NCI-H1417 (cell line): ENCODE measurements around the gene P2RY14.

Experiments used
- DNase-seq, 3 experiments: peaks; one replicate each; lab custom pipeline; 2025; lab: John Stamatoyannopoulos, UW

The P2RY14 gene

DNA sequence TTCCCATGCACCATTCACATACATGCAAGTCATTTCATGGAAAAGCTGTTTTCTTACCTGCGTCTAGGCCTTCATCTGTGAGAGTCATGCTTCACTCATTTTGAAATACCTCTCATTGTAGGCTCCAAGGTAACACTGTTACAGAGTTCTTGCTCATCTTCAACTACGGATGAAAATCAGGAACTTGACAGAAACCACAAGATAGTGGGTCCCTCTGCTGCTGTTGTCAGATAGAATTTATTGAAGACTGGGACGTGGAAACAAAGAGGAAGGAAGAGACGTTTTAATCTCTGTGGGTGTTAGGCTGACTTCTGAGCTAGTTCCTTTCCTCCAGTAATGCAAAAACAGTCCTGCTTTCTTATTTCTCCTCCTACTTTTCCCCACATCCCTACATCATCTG, at the start of gene P2RY14:
Gene P2RY14 (minus strand): TSS at position 313 of the 400 bp plus-strand sequence. CDS start 64,226 bp downstream, outside the sequence.
- peak in 1 of 3 experiments; percentile 2 for DNase-seq

DNA sequence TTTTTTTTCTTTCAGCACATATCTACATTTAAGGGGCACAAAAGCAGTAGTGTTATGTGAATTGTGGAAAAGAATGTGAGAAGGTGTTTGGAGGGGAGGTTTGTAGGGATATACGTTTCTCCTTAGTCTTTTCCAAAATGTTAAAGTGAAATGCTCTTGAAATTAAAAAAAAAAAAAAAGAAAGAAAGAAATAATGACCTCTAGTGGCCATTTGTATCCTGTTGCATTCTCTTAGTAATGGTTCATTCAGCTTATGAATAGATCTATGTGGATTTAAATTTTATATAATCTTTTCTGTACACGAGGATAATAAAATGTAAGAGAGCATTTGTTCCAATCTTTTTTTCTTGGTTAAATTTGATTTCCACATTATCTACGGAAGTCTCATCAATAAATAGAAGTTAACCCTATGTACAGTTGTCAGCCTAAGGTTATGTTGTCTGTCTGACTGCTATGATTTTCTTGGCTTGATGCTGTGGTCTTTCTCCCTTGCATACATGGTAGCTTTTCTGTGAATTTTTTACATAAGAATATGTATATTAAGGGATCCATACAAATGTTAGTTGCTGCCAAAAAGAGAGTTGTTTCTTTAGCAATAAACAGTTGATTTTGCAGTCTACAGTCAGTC, 49.3 kb upstream of the P2RY14 start:
- DNase-seq: peak in 2 of 3 experiments; percentile 3 to 30

DNA sequence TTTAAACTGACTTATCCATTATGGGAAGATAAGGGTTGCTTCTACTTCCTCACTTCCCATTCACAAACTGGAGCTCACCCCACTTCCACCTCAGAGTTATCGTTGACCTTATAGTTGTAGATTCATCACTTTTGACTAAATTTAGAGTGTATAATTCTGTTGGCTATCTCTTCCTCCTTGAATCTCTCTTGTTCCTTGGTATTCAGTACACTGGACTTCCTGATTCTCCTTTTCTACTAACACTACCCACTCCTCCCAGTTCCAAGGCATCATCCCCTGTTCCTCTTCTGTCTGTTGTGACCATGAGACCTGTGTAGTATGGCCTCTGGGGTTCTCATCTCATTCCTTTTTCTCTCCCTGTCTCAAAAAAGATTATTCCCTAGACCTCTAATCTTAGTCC, 44.2 kb upstream of the P2RY14 start:
- DNase-seq: no peak

DNA sequence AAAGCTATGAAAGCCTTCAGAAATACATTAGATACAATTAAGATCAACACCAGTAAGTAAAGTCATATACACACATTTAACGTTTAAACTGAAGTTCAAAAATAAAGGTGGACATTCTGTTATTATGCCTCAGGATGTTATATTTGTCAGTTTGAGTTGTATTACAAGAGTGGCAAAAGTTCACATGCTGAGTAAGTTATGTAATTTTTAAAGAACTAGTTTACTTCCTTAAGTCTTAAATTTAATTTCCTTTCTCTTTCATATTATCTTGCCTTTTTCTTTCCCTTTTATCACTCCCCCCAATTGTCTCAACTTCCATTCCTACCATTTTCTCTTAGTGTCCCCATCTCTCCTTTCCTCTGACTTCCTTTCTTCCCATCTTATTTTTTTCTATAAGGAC, 43.2 kb upstream of the P2RY14 start:
- no peak for DNase-seq

DNA sequence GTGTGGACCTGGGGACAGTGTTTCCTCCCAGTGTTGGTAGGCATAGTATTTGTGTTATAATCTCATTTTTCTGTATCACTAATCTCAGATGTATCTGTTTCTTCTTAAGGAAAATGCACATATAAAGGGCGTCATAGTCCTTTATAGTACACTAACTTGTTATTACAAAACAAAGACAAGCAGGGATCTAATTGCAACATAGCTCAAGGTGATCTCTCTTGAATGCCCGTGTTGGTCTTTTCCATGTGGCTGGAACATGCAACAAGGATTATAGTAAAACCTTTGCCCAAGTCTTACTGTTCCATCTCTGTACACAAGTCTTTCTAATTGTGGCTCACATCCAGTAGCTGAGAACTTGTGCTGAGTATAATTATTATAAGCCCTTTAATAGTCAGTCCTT, 41.8 kb upstream of the P2RY14 start:
- DNase-seq: no peak

DNA sequence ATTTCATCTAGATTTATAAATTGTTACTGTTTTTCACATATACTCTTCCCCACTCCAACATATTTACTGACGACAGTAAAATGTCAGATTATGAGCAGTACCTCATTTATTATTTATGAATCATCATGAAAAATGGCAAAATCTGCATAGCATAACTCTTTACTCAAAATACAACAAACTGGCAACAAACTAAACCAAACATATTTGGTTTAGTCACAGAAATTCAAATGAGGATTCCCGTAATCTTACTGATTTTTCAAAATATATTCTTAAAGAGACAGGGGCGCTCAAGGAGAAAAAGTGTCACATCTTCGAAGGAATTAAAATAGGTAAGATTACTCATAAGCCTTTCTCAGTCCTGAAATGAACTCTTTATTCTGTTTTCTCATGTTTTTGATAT, 41.3 kb upstream of the P2RY14 start:
- no peak for DNase-seq

DNA sequence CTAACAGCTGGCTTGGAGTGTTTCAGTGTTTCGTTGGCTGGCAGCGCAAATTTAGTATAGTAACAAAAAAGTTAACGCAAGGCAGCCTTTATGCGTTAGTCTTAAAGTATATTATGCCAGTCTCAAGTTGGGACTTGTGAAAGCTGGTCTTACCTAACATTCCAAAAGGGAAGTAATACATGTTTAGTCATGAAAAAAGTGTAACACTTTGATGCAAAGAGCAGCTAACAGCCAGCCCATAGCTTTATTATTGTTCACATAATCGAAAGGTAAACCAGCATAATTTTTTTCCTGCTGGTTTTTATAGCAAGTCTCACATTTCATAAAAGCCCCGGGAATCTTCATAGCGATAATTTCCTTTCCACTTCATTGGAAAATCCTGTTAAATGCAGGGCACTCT, 40.6 kb upstream of the P2RY14 start:
- DNase-seq: peak in 1 of 3 experiments; percentile 9

DNA sequence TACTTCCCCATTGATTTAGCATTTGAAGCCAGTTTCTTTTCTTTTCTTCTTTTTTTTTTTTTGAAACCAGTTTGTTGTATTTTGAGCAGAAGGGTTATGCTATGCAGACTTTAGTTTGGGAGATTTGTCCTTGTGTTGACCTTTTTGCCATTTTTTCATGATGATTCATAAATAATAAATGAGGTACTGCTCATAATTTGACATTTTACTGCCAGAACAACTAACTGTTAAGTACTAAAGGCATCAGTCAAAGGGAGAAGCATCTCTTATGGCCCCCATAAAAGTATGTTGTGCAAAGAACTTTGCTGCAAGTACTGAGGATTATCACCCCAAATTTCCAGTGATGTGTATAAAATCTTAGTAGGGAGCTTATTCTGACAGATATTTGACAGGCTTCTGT, 40.0 kb upstream of the P2RY14 start:
- no peak for DNase-seq

DNA sequence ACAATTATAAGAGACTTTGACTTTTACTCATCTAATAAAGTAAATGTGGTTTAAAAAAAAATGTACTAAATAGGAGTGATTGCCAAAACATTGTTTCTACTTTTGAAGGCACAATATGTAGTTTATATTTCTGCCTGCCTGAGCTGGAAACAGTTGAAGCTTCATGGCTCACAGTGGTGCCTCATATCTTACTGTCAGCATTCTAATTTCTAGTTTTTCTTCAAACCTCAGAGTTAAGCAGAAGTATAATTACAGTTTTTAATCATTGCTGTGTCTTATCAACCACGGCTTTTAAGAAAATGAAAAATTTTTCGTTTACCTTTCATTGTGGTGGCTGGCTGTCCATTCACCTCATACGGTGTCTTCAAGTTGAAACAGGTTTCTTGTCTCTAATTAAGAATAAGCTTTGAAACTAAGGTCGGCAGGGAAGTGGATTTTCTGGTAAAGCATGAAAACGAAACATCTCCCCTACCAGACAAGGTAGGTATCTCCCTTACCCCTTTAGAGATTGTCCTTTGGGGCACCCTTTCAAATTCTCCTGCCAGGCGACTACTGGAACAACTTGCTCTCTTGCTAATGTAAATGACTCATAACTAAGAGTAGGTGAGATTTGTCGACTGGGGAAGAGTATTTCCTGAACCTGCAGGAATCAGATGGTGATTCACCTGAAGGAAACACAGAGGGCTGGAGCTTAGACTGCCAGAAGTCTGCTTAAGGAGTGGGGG, 38.1 kb upstream of the P2RY14 start, which contains the start of gene GPR87:
Gene GPR87 (minus strand): TSS at position 554 of the 725 bp plus-strand sequence. CDS start 16,720 bp downstream, outside the sequence.
- no peak for DNase-seq

DNA sequence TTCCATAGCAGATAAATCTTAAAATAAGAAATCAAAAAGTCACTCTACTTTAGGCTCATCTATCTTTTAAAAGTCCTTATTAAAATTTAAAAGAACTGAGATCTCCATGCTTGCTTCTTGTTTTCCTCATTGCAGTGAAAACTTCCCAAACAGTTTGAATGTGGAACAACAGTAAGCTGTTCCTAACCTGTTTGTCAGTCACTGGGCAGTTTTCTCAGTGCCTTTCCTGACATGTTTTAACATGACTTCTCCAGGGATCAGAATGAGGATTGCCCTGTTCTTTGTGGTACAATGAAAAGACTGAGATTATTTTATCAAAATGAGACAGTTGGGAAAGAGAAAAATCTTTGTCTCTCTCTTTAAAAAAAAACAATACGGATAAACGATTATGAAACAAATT, 37.5 kb upstream of the P2RY14 start:
- no peak for DNase-seq

DNA sequence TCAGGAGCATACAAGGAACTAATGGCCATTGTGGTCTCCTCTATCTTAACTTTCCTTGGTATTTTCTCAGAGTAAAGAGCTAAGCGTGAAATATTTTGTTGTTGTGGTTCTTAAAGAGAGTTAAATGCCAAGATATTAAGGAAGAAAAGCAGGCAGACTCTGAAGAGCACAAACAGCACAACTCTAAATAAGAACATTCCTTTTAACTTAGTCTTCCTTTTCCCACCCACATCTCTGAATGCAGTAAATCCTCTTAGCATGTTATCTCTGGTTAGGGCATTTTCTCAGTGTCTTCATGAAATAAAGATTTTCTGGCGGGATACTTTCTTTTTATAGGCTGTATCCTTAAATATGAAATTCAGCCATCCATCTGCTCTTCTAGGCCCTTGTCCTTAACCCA, 36.8 kb upstream of the P2RY14 start:
- no peak for DNase-seq

DNA sequence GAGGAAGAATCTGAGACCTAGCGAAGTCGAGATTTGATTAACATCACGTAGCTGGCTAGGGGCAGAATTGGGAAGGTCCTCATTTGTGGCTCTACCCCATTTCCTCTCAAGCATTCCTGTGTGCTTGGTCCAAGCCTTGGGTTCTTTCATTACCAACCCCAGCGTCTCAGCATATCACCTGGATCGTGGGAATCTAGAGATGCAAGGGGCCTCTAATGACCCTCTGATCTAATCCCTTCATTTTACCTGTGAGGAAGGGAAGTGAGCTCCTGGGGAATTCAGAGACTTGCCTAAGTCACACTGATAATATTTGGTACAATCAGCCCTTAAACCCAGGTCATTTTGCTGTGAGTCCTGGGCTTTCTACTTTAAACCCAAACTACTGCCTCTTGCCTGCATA, 36.3 kb upstream of the P2RY14 start:
- no peak for DNase-seq

DNA sequence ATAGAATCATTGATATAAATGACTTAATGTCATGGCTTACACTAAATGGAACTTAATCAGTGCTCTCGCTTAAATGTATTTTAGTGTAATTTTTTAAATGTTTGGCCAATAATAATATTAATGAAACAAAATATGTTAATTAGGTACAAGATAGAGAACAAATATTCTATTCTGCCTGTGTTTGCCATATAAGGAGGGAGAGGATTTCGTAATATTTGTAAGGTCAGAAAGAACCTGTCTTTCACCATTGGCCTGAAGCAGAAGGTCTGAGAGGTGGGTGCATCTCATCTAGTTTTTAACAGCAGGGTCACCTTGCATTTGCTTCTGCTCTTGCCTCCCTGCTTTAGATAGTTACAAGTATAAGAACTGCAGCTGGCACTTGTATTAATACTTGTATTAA, 35.8 kb upstream of the P2RY14 start:
- DNase-seq: no peak

DNA sequence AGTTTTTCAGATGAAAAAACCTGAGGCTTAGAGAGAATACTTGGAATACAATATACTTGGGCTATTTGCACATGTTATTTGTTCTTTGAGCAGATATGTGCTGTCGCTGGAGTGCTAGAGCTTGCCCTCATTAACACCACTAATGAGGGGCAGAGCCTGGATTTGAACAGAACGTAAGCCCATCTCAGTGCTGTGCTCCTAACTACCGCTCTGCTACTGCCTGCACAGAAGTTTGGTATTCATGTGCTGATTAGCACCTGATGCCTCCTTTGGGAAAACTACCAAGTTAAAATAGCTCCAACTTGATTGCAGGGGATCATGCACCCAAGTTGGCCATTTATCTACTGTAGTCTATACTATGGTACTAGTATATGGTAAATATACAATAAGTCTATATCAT, 34.6 kb upstream of the P2RY14 start:
- no peak for DNase-seq

DNA sequence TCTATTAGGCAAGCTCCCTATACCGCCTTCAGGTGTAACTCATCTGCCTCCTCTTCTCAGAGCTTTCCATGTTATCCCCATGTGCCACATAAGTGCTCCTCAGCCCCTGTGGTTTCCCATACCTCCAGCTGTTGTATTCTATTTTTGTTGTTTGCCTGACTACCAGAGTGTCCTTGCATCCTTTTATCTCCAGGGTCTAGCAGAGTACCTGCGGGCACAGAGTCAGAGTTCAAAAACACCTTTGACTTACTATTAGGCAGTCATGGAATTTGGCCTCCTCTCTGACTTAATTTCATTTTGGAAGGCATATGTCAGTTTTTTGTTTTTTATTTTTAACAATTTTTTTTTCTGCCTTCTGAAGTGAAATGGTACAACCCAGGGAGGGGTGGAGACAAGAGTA, 31.2 kb upstream of the P2RY14 start:
- DNase-seq: no peak

DNA sequence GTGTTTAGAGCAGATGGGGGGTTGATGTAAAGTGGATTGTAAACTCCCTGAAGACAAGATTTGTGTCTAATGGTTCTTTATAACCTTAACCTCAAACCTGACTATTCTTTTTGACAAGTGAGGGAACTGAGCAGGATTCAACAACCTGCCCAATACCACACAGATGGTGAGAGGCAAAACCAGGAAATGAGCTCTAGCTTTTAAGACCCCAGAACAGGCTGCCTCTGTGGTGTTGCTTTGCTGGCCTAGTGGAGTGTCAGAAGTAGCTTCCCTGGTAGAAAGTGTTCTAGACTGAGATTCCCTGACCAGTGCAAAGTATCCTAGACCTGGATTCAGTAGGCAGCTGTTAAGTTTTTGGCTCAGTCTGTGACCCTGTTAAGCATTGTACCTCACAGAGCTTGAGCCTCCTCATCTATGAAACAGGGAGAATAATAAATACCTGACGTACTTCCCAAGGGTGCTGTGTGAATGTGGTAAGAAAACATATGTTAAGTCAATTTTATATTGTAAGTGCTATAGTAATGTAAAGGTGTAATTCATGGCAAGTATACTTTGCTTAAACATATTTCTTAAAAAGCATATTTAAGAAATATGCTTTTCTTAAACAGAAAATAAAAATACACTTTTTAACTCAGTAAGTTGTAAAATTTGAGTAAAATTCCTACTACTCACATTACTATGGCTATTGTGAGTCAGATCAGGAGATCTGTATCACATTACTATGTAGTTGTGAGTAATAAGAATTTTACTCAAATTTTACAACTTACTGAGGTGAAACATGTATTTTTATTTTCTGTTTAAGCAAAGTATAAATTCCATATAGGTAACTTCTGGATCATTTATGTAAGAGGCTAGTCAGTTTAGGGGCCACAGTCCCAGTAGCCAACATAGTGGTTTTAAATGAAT, 29.5 kb upstream of the P2RY14 start:
- DNase-seq: no peak

DNA sequence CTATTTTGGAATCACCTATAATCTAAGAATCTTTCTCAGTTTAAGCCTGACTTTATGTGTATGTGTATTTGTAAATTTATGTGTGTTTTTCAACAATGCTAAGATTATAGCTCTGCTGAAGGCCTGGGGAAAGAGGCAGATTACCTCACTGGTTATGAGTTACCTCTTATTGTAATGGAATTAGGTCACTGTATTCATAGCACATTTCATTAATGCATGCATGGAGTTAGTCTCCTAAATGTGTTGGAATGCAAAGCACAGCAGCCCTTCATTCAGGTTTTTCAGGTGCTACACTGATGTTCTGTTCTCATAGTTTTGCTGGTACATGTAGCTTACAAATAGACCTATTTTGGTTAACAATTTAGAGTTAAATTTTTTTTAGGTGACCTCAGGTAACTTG, 28.8 kb upstream of the P2RY14 start:
- no peak for DNase-seq

DNA sequence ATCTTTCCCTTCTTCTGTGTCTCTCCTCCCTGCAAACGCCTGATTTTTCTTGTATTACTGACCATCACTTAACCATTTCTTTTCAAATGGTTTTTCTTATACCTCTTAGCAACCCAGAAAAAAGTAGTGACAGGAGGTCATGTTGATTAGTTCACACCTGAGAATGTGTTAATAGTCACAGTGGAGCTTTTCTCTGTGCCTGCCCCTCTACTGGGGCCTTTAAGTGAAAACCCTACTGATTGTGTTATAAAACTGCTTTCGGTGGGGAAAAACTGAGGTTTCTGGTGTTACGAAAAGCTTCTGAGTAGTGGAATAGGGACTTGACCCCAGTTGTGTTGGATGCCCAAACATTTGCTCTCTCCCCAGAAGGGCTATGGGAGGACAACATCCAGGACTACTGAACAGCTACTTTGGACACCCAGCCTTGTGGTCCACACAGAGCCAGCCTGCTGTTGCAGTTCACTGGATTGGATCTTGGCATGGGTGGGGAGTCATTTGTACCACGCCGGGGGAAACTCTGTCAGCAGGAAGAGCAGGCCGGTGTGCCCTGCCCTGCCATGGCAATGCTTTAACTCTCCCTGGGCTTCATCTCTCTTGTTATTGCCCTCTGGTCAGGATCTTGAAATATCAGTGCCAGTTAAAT, 27.9 kb upstream of the P2RY14 start:
- no peak for DNase-seq

DNA sequence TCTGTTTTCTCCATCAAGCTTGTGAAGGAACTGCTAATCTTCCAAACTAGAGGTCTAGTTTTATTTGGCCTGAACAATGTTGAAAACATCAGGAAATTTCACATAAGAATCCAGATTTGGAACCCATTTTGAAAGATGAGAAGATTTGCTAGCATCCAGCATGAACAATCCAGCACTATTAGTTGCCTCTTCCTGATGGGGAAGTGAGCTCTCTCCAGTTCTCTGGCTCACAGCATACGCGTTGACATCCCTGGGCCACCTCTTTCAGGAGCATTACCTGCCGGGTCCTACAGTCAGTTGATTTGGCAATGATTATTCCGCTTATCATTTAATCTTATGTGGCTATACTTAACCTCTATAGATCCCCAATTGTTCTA, 27.4 kb upstream of the P2RY14 start:
- DNase-seq: no peak

DNA sequence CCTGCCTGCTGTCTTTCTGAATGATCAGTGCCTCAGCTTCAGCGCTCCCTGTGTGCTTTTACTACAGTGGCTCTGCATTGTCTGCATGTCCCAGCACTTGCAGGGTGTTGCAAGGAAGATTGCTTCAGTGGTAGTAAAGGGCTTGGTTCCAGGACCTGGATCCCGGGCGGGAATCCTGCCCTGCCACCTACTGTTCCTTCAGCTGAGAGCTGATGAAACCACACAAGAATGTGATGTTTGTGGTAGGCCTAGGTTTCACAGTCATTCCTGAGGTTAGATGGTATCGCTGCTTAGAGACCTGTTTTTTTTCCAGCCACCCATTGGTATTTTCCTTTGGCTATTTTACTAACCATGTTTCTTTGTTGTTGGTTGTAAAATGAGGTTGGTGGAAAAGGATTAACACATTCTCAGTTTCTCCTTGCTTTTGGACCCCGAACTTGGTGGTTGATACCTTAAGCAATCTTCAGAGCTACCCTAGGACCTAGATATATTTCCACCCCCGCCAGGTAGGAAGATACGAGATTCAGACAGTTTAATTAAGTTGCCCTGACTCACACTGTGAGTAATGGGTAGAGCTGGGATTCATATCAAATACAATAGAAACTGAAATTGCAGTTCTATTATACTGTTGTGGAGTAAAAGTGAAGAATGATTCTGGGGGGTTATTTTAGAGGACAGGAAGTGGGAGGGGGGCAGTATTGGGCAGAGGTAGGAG, 26.9 kb upstream of the P2RY14 start:
- no peak for DNase-seq

DNA sequence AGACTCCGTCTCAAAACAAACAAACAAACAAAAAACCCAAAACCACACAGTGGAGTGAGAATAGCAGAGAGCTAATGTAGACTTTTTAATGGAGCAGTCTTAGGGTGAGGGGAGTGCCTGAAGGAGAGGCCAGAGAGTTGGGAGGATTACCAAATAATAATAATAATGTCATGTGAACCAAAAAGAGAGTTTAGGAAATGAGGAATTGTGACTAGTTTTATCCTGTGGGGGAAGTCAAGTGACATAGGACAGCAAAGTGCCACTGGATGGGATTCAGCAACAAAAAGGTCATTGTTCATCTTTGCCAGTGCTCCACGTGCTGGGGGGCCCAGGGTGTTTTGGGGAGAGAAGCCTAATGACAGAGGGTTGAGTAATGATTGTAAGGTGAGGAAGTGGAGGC, 25.4 kb upstream of the P2RY14 start:
- DNase-seq: no peak

DNA sequence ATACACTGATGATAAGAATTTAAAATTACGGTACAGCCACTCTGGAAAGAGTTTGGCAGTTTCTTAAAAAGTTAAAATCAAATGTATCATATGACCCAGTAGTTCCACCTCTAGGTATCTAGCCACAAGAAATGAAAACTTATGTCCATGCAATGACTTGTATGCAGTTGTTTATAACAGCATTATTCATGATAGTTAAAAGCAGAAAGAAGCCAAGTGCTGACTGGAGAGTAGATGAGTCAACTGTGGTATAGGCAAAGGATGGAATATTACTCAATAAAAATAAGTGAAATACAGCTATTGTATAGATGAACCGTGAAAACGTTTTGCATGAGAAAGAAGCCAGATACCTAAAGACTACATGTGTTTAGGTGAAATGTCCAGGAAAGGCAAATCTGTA, 23.4 kb upstream of the P2RY14 start:
- no peak for DNase-seq
